Neural progenitor cell (in vitro differentiated cells): ENCODE results near the gene IL36B. TPM values are rescaled to one million over a fixed set of nuclear protein-coding genes. Genes with fewer than 3 reads are reported as not detected.

Source experiments
- DNase-seq: peaks from one replicate; pipeline ENCODE4 v3.0.0-alpha.2; 2016; ENCODE audit warnings: low spot score
- H2AFZ ChIP-seq: fragments of 200-600 bp; sonication (generic); replicated peaks from 2 replicates; pipeline ENCODE4 v1.6.1; 2016; ENCODE audit warnings: antibody characterized with exemption
- H3F3A ChIP-seq: fragments of 200-600 bp; sonication (generic); 2 replicates; pipeline ENCODE4 v1.6.1; 2016; ENCODE audit warnings: antibody characterized with exemption, low read depth
- H3K27ac ChIP-seq: fragments of 200-600 bp; sonication (generic); 2 replicates; pipeline ENCODE4 v1.5.1; 2016; ENCODE audit warnings: mild to moderate bottlenecking
- H3K27me3 ChIP-seq: fragments of 200-600 bp; sonication (generic); 2 replicates; pipeline ENCODE4 v1.6.1; 2016; ENCODE audit warnings: mild to moderate bottlenecking, moderate library complexity
- H3K36me3 ChIP-seq: fragments of 200-600 bp; sonication (generic); 2 replicates; pipeline ENCODE4 v1.5.1; 2016
- H3K4me1 ChIP-seq: fragments of 200-600 bp; sonication (generic); 2 replicates; pipeline ENCODE4 v1.6.1; 2016; ENCODE audit warnings: mixed run types
- H3K4me2 ChIP-seq: fragments of 200-600 bp; sonication (generic); 2 replicates; pipeline ENCODE4 v1.6.1; 2016
- H3K4me3 ChIP-seq: fragments of 200-600 bp; sonication (generic); 2 replicates; pipeline ENCODE4 v1.5.1; 2016
- H3K79me2 ChIP-seq: fragments of 200-600 bp; sonication (generic); 2 replicates; pipeline ENCODE4 v1.6.1; 2016; ENCODE audit warnings: low read depth
- H3K9ac ChIP-seq: fragments of 200-600 bp; sonication (generic); 2 replicates; pipeline ENCODE4 v1.6.1; 2016
- H3K9me3 ChIP-seq: fragments of 200-600 bp; sonication (generic); 2 replicates; pipeline ENCODE4 v1.5.1; 2016; ENCODE audit warnings: low read depth
- H4K20me1 ChIP-seq: fragments of 200-600 bp; sonication (generic); 2 replicates; pipeline ENCODE4 v1.6.1; 2016; ENCODE audit warnings: low read depth
- H3K27ac Mint-ChIP-seq: 3 replicates; pipeline ENCODE4 v1.8.0; 2021; ENCODE audit warnings: mixed read lengths
- H3K27me3 Mint-ChIP-seq: 2 replicates; pipeline ENCODE4 v1.8.0; 2022; ENCODE audit warnings: low read depth, mild to moderate bottlenecking, inconsistent platforms, moderate library complexity, mixed read lengths; ENCODE audit not compliant: insufficient read depth
- H3K36me3 Mint-ChIP-seq: 3 replicates; pipeline ENCODE4 v1.8.0; 2021; ENCODE audit warnings: mixed read lengths
- H3K4me1 Mint-ChIP-seq: 3 replicates; pipeline ENCODE4 v1.8.0; 2021; ENCODE audit warnings: mixed read lengths
- H3K4me3 Mint-ChIP-seq: 3 replicates; pipeline ENCODE4 v1.8.0; 2021; ENCODE audit warnings: mild to moderate bottlenecking, moderate library complexity, mixed read lengths
- H3K9me3 Mint-ChIP-seq: 3 replicates; pipeline ENCODE4 v1.8.0; 2020; ENCODE audit warnings: mixed read lengths
- EZH2 ChIP-seq: fragments of 200-600 bp; sonication (generic); IDR thresholded peaks from 2 replicates; pipeline ENCODE4 v1.6.1; 2017; ENCODE audit warnings: antibody characterized with exemption, mild to moderate bottlenecking, moderate library complexity
- EZH2phosphoT487 ChIP-seq: fragments of 200-600 bp; sonication (generic); IDR thresholded peaks from 2 replicates; pipeline ENCODE4 v1.6.1; 2017; ENCODE audit warnings: antibody characterized with exemption
- total RNA-seq: library from RNA; depleted of rRNA; stranded (reverse); fragments of >200 nt; gene quantifications from 2 replicates; pipeline ENCODE4 v1.2.3, GENCODE V29; 2015; ENCODE audit warnings: low replicate concordance
- TF ChIP-seq, protein P1 (sequence below): fragments of 200-600 bp; sonication (generic); IDR thresholded peaks from 2 replicates; pipeline ENCODE4 v1.5.1; 2017; ENCODE audit warnings: antibody characterized with exemption, mild to moderate bottlenecking

The IL36B gene
- total RNA-seq, 1 donor from 2014 or later, result not detected

DNA sequence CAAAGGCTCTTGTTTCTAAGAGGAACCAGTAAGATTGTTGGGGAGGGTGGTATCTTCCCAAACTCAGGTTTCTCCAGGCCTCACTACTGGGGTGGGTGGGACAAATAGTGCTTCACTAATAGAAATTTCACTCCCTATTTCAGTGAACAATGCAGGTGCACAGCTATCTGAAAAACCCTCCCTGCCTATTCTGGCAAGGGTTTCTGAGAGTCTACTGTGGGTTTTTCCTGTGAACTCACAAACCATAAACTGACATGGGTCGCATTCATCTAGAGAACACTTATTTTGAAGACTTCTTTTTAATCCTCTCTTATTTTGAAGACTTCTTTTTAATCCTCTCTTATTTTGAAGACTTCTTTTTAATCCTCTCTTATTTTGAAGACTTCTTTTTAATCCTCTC is 43.0 kb downstream of the IL36B start:
- no peak overlapping the region for H3K4me3 ChIP-seq
- no peaks in the 10 kb centered on the region for H3F3A ChIP-seq
- no peak overlapping the region for H3K4me3 Mint-ChIP-seq
- H3K36me3 Mint-ChIP-seq, result no peaks in the 10 kb centered on the region
- H3K4me1 ChIP-seq, result no peaks in the 10 kb centered on the region
- H3K79me2 ChIP-seq, result no peaks in the 10 kb centered on the region
- no peak for DNase-seq
- peaks cover 20% of the 10 kb centered on the region for H3K27me3 ChIP-seq
- H3K27me3 Mint-ChIP-seq, result peaks cover 2% of the 10 kb centered on the region
- TF ChIP-seq, protein P1, sequence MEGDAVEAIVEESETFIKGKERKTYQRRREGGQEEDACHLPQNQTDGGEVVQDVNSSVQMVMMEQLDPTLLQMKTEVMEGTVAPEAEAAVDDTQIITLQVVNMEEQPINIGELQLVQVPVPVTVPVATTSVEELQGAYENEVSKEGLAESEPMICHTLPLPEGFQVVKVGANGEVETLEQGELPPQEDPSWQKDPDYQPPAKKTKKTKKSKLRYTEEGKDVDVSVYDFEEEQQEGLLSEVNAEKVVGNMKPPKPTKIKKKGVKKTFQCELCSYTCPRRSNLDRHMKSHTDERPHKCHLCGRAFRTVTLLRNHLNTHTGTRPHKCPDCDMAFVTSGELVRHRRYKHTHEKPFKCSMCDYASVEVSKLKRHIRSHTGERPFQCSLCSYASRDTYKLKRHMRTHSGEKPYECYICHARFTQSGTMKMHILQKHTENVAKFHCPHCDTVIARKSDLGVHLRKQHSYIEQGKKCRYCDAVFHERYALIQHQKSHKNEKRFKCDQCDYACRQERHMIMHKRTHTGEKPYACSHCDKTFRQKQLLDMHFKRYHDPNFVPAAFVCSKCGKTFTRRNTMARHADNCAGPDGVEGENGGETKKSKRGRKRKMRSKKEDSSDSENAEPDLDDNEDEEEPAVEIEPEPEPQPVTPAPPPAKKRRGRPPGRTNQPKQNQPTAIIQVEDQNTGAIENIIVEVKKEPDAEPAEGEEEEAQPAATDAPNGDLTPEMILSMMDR, result no peak
- no peak overlapping the region for H3K27ac ChIP-seq
- no peaks in the 10 kb centered on the region for H3K9me3 Mint-ChIP-seq
- H3K36me3 ChIP-seq, result no peaks in the 10 kb centered on the region
- no peak overlapping the region for H3K9ac ChIP-seq
- no peaks in the 10 kb centered on the region for H3K9me3 ChIP-seq
- H3K27ac Mint-ChIP-seq, result no peak overlapping the region
- no peaks in the 10 kb centered on the region for H3K4me1 Mint-ChIP-seq
- H3K4me2 ChIP-seq, result no peak overlapping the region
- no peak overlapping the region for H2AFZ ChIP-seq
- no peaks in the 10 kb centered on the region for H4K20me1 ChIP-seq

DNA sequence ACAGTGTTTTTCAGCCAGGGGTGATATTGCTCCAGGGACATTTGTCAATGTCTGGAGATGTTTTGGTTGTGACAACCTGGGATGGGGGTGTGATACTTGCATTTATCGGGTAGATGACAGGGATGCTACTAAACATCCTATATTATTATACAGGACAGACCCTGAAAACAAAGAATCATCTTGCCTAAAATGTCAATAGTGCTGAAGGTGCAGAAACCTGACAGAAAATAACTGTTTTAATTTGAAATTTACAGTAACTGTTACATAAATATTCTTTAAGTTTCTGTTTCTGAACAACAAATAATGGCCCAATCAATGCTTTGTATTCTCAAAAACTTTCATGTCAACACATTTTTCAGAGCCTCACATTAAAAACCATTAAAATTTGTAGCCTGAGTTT is 45.4 kb downstream of the IL36B start:
- Histone ChIP-seq H3K4me2 (no peak overlapping the region), H4K20me1 (no peaks in the 10 kb centered on the region), H2AFZ (no peak overlapping the region), H3K27me3 (peaks cover 20% of the 10 kb centered on the region), H3K4me1 (no peaks in the 10 kb centered on the region), H3K36me3 (no peaks in the 10 kb centered on the region), H3K9me3 (no peaks in the 10 kb centered on the region), H3K27ac (no peak overlapping the region), H3K9ac (no peak overlapping the region), H3K4me3 (no peak overlapping the region), H3K79me2 (no peaks in the 10 kb centered on the region), H3F3A (no peaks in the 10 kb centered on the region)
- no peak overlapping the region for H3K27ac Mint-ChIP-seq
- H3K4me3 Mint-ChIP-seq, result no peak overlapping the region
- H3K9me3 Mint-ChIP-seq, result no peaks in the 10 kb centered on the region
- no peak for DNase-seq
- no peaks in the 10 kb centered on the region for H3K36me3 Mint-ChIP-seq
- H3K4me1 Mint-ChIP-seq, result no peaks in the 10 kb centered on the region
- H3K27me3 Mint-ChIP-seq, result peaks cover 2% of the 10 kb centered on the region
- TF ChIP-seq, protein P1, result no peak
- TF ChIP-seq EZH2 (no peak), EZH2phosphoT487 (no peak)

DNA sequence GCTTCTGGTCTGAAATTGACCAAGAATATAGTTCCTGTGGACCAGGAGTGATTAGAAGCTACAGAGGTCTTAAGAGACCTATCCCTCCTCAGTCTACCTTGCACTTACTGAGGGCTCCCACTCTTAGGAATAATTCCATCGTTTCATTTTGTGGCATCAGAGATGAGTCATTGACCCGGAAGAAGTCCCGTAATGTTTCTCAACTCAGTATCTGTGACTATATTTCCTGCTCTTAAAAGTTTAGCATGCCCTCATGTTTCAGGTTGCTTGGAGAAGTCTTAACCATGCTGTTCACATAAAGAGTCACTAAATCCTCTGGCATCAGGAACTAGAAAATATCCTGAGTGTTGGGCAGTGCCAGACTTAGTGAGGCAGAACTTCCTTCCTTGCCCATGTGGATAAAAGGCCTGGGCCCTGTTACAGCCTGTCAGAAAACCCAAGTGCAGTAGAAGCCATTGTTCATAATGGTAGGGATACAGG is 47.6 kb downstream of the IL36B start, which contains the start of gene IL36A:
TSS of gene IL36A (plus strand) at position 430 of the 480 bp plus-strand sequence. CDS start 413 bp downstream, outside the sequence.
- no peak for DNase-seq
- Mint-ChIP-seq H3K4me3 (no peak within 1 kb of the TSS), H3K4me1 (no peaks in the 10 kb centered on the region), H3K27me3 (peaks cover 2% of the 10 kb centered on the region), H3K9me3 (peaks cover 16% of the 10 kb centered on the region), H3K36me3 (no peaks in the 10 kb centered on the region), H3K27ac (no peak within 1 kb of the TSS)
- no peak for TF ChIP-seq EZH2
- TF ChIP-seq EZH2phosphoT487, result no peak
- TF ChIP-seq, protein P1, result no peak
- Histone ChIP-seq H3K27me3 (peaks cover 3% of the 10 kb centered on the region), H3K36me3 (no peaks in the 10 kb centered on the region), H3F3A (no peaks in the 10 kb centered on the region), H3K4me3 (no peak within 1 kb of the TSS), H2AFZ (no peak within 1 kb of the TSS), H3K4me2 (no peak within 1 kb of the TSS), H3K4me1 (no peaks in the 10 kb centered on the region), H3K9ac (no peak within 1 kb of the TSS), H4K20me1 (no peaks in the 10 kb centered on the region), H3K27ac (no peak within 1 kb of the TSS), H3K9me3 (no peaks in the 10 kb centered on the region), H3K79me2 (no peaks in the 10 kb centered on the region)
